Ascending aorta (tissue), 2 donors: ENCODE data around the gene GMNC. TPM values are rescaled to one million over a fixed set of nuclear protein-coding genes. Genes with fewer than 3 reads are reported as not detected.

ENCODE experiments used
- DNase-seq, 2 donors: peaks; one replicate each; pipeline ENCODE4 v3.0.0-alpha.2; 2019; ENCODE audit warnings: low spot score in 2 of 2
- H3K27ac ChIP-seq, 2 donors: fragments of 200-600 bp; sonication (generic); one replicate each; pipeline ENCODE4 v1.5.1; 2016 to 2017; ENCODE audit warnings: mild to moderate bottlenecking in 1 of 2
- H3K27me3 ChIP-seq: fragments of 200-600 bp; sonication (generic); one replicate; pipeline ENCODE4 v1.5.1; 2017
- H3K36me3 ChIP-seq, 2 donors: fragments of 200-600 bp; sonication (generic); one replicate each; pipeline ENCODE4 v1.5.1; 2016
- H3K4me1 ChIP-seq, 2 donors: fragments of 200-600 bp; sonication (generic); one replicate each; pipeline ENCODE4 v1.5.1; 2016 to 2017; ENCODE audit warnings: mild to moderate bottlenecking in 1 of 2
- H3K4me3 ChIP-seq, 2 donors: fragments of 200-600 bp; sonication (generic); one replicate each; pipeline ENCODE4 v1.5.1; 2016 to 2017; ENCODE audit warnings: mild to moderate bottlenecking in 1 of 2
- H3K9me3 ChIP-seq, 2 donors: fragments of 200-600 bp; sonication (generic); one replicate each; pipeline ENCODE4 v1.5.1; 2016
- CTCF ChIP-seq, 3 experiments: fragments of 200-600 bp in 2 of 3; fragments of 450-650 bp in 1 of 3; sonication (generic) in 2 of 3; IDR thresholded peaks; one replicate each; pipeline ENCODE4 v1.5.1; 2016 to 2019; ENCODE audit warnings: antibody characterized with exemption in 3 of 3, mild to moderate bottlenecking in 1 of 3, moderate library complexity in 1 of 3
- intact Hi-C: fragments of 100-400 bp; cut with DNase I; formaldehyde crosslinking; loops from one replicate; pipeline ENCODE4 v1.15.1; 2023
- total RNA-seq: library from RNA; depleted of rRNA; stranded (reverse); fragments of >200 nt; gene quantifications from one replicate; pipeline ENCODE4 v1.1.0, GENCODE V29; 2016

Gene GMNC
- total RNA-seq, 1 donor from 2014 or later = not detected

- no peaks in the 10 kb centered on the region for H3K9me3 ChIP-seq
- no peak overlapping the region for H3K4me3 ChIP-seq
- no peak overlapping the region for H3K27ac ChIP-seq
- no peaks in the 10 kb centered on the region for H3K4me1 ChIP-seq
- TF ChIP-seq CTCF (IDR thresholded peaks at IDR 0.05) = no peak
- no peaks in the 10 kb centered on the region for H3K36me3 ChIP-seq
- H3K27me3 ChIP-seq = no peaks in the 10 kb centered on the region
- no peak for DNase-seq
- intact Hi-C loops = no loop called here
Observed at GRCh38 chr3:190811775-190812480, 50.6 kb downstream of the GMNC start.

GRCh38 chr3:190810957-190811356 lies 51.5 kb downstream of the GMNC start:
- intact Hi-C loops = no loop called here
- no peak for TF ChIP-seq CTCF (IDR thresholded peaks at IDR 0.05)

GRCh38 chr3:190809351-190809750 lies 53.1 kb downstream of the GMNC start:
- Histone ChIP-seq H3K4me3 (no peak overlapping the region), H3K36me3 (no peaks in the 10 kb centered on the region), H3K4me1 (no peaks in the 10 kb centered on the region), H3K27me3 (no peaks in the 10 kb centered on the region), H3K27ac (no peak overlapping the region), H3K9me3 (no peaks in the 10 kb centered on the region)
- intact Hi-C loops = no loop called here
- no peak for DNase-seq
- TF ChIP-seq CTCF (IDR thresholded peaks at IDR 0.05) = no peak

More at GRCh38 chr3:190810957-190811356, 51.5 kb downstream of the GMNC start:
- H3K27me3 ChIP-seq = no peaks in the 10 kb centered on the region
- H3K27ac ChIP-seq = no peak overlapping the region
- H3K36me3 ChIP-seq = no peaks in the 10 kb centered on the region
- no peak for DNase-seq
- H3K9me3 ChIP-seq = no peaks in the 10 kb centered on the region
- H3K4me3 ChIP-seq = no peak overlapping the region
- H3K4me1 ChIP-seq = no peaks in the 10 kb centered on the region

GRCh38 chr3:190807719-190808375 lies 54.6 kb downstream of the GMNC start:
- no peaks in the 10 kb centered on the region for H3K9me3 ChIP-seq
- intact Hi-C loops = no loop called here
- no peaks in the 10 kb centered on the region for H3K4me1 ChIP-seq
- no peaks in the 10 kb centered on the region for H3K36me3 ChIP-seq
- no peak for TF ChIP-seq CTCF (IDR thresholded peaks at IDR 0.05)
- no peaks in the 10 kb centered on the region for H3K27me3 ChIP-seq
- DNase-seq = no peak
- no peak overlapping the region for H3K27ac ChIP-seq
- no peak overlapping the region for H3K4me3 ChIP-seq
